Ramos (cell line): ENCODE data around the gene HOXA10.

Experiments
- in situ Hi-C: fragments of 300-500 bp; cut with MboI; formaldehyde crosslinking; loops from one replicate; pipeline ENCODE4 v1.14.3; 2022; ENCODE audit warnings: low sequenced_read_pairs; ENCODE audit not compliant: unreplicated experiment

The HOXA10 gene

GRCh38 chr7:27151931-27152815 lies 21.9 kb downstream of the HOXA10 start, which contains the start of gene HOXA3:
Gene HOXA3 (minus strand): TSS chr7:27152583. CDS start chr7:27110640, 41,943 bp downstream.
- in situ Hi-C loops: loop anchor here (10.0 to 25.0 kb wide), 4 partner anchors 477 to 1265 kb away; no protein-coding TSS in a partner anchor

GRCh38 chr7:27151341-27151930 lies 22.7 kb downstream of the HOXA10 start:
- in situ Hi-C loops: loop anchor here (10.0 to 25.0 kb wide), 4 partner anchors 477 to 1264 kb away; no protein-coding TSS in a partner anchor

DNA sequence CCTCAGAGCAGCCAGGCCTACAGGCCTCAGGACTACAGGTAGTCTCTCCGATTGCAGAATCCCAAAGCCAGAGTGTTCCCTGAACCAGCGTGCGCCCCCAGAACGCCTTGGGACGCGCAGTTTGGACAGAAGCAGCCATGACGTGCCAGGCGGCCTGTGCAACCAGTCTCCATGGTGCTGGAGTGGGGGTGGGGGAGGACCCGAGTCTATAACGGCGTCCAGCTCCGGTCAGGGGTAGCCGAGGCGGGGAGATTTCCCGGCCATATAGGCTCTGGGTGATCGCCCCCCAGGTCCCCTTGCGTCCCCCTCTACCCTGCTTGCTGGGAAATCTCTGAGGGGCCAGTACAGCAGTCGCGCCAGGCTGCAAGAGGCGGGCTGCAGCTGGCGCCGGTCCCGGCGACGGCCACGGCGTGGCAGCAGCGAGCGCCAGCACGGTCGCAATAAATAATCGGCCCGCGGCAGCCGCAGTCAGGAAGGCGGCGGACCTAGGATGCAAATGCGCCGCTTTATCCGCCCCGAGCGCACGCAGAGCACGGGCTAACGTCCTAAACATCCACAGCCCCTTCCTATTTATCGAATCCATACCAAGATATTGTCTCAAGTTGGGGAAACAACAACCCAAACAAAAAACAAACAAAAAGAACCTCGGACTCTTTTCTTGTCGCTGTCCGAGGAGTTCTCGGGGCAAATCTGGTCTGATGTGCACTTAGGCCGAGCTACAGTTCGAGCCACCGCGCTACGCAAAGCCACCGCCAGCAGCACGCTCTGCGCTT lies 23.4 kb downstream of the HOXA10 start:
- in situ Hi-C loops: loop anchor here (10.0 to 25.0 kb wide), 4 partner anchors 476 to 1263 kb away; no protein-coding TSS in a partner anchor

- in situ Hi-C loops: loop anchor here (10.0 to 25.0 kb wide), 5 partner anchors 295 to 1263 kb away; no protein-coding TSS in a partner anchor
These were observed 24.1 kb downstream of the HOXA10 start for GRCh38 chr7:27149842-27150567.

DNA sequence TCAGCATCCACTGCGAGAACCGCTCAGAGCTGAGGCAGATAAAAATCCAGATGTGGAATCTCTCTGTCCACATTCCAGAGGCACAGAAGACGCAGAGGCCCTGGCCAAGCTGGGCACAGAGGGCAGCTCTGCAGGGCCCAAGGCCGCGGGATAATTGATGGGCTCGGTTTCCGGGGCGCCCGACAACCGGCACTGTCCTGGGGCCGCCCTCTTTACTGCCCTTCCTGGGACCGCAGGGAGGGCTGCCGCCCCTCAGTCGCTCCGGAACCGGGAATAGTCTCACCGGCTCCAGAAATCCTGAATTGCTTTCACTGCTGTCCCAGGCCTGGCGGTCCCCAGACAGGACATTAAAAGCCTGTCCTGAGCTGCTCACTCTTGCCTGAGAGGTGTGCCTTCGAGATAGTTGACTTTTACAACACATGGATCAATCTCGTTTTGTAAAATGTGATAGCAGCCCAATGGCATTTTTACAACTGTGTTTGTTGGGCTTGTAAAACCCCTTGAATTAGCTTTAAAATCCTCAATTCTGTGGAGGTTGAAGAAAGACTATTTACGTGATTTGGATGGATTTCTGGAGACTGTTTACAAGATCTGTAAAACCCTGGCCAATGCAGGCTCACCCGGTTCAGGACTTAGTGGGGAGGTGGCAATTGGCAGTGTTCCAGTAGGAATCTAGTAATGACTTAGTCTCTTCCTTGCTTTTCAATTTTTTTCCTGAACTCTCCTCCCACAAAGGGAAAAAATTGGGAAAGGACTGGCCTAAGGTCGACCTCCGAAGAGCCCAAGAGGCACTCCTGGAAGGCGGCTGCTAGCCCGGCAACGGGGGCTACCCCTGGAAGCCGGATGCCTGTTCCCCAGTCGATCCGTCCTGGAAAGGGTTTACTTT lies 25.1 kb downstream of the HOXA10 start:
- in situ Hi-C loops: loop anchor here (10.0 kb wide), 1 partner anchor 294 kb away; no protein-coding TSS in a partner anchor

GRCh38 chr7:27148031-27148755 lies 25.9 kb downstream of the HOXA10 start:
- in situ Hi-C loops: loop anchor here (10.0 kb wide), 1 partner anchor 293 kb away; no protein-coding TSS in a partner anchor

- in situ Hi-C loops: loop anchor here (10.0 kb wide), 1 partner anchor 293 kb away; no protein-coding TSS in a partner anchor
These were observed 26.7 kb downstream of the HOXA10 start, which contains the start of gene HOXA6 for GRCh38 chr7:27147199-27148030. Gene HOXA6 (minus strand): TSS chr7:27147774. CDS start chr7:27147749, 25 bp downstream.

DNA sequence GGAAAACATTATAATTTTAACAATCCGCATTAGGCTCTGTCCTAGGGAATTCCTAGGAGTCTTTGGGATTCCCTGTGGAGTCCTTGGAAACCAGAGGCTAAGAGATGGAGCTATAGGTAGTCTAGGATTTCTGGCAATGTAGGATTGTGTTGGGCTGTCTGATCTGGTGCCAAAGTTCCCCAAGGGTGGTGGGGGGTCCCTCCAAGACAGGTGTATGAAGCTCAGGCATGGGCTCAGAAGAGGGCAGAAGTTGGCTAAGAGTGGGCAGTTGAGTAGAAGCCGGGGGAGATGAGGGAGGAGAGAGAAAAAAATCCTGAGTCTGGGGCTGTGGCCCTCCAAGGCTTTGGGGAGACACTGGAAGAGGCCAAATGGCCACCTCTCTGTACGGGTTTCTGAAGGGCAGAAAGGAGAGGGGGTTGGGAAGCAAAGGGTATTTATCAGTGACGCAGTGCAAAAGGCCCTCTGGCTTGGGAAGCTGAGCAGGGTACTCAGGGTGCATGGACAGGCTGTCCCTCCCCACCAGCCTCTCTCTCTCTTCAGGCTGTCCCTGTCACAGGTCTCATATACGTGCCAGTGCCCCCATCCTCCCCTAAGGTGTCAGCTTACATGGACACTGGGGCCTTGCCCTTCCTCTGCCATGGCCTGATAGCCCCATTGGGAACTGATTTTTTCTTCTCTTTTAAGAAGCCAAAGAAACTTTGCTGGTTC lies 27.5 kb downstream of the HOXA10 start:
- in situ Hi-C loops: loop anchor here (10.0 kb wide), 1 partner anchor 292 kb away; no protein-coding TSS in a partner anchor

DNA sequence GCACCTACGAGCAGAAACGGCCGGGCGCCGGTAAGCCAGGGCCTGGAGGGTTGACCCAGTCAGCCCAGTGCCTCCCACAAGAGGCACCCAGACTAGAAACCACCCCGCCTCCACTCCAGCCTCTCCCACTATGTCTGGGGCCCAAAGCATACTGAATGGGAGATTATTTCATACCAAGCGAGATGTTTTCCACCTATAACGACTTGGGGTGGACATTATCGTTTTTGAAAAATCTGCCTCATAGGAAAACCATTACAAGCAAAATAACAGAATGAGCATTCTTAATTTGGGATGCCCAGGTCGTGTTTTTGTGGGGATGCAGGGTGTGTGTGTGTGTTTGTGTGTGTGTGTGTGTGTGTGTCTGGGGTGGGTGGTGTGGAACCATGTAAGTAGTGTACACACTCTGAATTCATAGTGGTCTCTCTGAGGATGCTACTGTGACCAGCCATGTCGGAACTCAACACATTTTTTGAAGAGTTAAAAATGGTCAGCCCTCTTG lies 28.2 kb downstream of the HOXA10 start:
- in situ Hi-C loops: loop anchor here (10.0 kb wide), 1 partner anchor 291 kb away; no protein-coding TSS in a partner anchor

- in situ Hi-C loops: loop anchor here (10.0 kb wide), 1 partner anchor 291 kb away; no protein-coding TSS in a partner anchor
These were observed 28.8 kb downstream of the HOXA10 start for GRCh38 chr7:27145165-27145913.

DNA sequence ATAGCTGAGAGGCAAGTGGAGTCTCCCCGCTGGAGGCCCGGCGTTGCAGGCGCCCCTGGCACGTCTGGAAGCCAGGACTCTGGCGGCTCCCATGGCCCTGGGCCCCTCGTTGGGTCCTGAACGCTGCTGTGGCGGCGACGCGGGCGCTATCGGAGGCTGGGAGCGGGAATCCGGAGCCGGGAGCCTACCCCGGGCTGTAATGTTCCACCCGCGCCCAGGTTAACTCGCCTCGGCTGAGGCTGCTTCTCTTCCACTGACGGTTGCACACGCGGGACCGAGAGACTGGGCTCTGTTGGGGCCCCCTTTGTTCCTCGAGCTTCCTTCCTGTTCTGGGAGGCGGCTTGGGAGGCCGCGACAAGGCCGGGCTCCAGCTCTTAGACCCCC lies 29.3 kb downstream of the HOXA10 start:
- in situ Hi-C loops: loop anchor here (10.0 kb wide), 1 partner anchor 290 kb away; no protein-coding TSS in a partner anchor

GRCh38 chr7:27143950-27144780 lies 30.0 kb downstream of the HOXA10 start:
- in situ Hi-C loops: loop anchor here (10.0 kb wide), 1 partner anchor 289 kb away; no protein-coding TSS in a partner anchor

DNA sequence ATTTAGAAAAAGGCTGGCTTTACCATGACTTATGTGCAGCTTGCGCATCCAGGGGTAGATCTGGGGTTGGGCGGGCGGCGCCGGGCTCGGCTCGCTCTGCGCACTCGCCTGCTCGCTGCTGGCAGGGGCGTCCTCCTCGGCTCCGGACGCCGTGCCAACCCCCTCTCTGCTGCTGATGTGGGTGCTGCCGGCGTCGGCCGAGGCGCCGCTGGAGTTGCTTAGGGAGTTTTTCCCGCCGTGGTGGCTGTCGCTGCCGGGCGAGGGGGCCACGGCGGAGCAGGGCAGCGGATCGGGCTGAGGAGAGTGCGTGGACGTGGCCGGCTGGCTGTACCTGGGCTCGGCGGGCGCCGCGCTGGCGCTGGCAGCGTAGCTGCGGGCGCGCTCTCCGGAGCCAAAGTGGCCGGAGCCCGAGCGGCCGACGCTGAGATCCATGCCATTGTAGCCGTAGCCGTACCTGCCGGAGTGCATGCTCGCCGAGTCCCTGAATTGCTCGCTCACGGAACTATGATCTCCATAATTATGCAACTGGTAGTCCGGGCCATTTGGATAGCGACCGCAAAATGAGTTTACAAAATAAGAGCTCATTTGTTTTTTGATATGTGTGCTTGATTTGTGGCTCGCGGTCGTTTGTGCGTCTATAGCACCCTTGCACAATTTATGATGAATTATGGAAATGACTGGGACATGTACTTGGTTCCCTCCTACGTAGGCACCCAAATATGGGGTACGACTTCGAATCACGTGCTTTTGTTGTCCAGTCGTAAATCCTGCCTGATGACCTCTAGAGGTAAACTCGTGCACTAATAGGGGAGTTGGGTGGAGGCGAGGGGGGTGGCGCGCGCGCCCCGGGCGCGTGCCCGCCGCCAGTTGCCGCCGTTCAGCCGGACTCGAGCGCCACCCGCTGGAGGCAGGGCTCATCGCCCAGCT lies 30.8 kb downstream of the HOXA10 start, which contains the start of gene HOXA5:
Gene HOXA5 (minus strand): TSS at position 659 of the 927 bp plus-strand sequence. CDS start 74 bp downstream, at position 585.
- in situ Hi-C loops: loop anchor here (10.0 kb wide), 1 partner anchor 288 kb away; no protein-coding TSS in a partner anchor
